ELF-1 (cell line): ENCODE data around the gene GP5.

Experiments
- DNase-seq: peaks from one replicate; pipeline ENCODE4 v3.0.0-alpha.2; 2016; ENCODE audit warnings: low read depth, low spot score

Gene GP5

DNA sequence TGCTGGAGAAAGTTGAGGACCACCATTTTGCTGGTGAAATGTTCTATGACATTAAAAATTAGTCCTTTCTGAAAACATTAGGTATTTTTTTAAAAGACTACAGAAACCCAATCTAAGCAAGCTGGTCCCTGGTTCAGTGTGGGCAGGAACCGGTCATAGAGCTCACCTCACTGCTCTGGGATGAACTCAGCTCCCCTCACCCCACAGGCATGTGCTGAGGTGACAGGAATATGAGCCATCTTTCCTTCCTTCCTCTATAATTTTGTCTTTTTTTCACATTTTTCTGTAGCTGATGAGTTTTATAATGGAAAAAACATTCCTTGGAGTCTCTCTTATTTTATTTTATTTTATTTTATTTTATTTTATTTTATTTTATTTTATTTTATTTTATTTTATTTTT lies 21.4 kb downstream of the GP5 start:
- DNase-seq, result no peak

DNA sequence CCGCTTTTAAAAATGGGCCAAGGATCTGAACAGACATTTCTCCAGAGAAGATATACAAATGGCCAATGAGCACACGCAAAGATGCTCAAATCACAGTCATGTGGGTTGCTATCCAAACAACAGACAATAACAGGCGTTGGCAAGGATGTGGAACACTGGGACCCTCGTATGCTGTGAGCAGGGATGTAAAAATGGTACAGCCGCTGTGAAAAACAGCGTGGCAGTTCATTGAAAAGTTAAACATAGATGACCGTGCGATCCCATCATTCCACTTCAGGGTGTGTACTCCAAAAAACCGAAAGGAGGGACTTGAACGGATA lies 22.9 kb downstream of the GP5 start:
- DNase-seq, result no peak

- peak; percentile 48 for DNase-seq
Observed at GRCh38 chr3:194375473-194376240, 23.4 kb downstream of the GP5 start.

DNA sequence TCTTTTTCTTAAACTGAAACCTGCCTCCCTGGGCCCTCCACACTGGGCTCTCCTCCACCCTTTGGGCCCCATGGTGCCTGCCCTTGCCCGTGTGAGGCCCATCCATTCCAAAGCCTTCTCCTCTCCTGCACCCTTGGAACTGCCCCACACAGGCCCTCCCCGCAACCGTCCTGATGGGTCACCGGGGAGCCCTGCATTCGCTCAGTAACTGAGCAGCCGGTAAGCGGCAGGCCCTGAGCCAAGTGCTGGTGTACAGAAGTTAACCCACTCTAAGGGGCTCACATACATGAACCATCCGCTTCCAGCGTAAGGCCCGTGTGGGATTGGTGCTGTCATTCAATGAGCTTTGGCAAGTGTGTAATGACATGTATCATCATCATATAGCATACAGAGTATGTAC lies 24.1 kb downstream of the GP5 start:
- no peak for DNase-seq

DNA sequence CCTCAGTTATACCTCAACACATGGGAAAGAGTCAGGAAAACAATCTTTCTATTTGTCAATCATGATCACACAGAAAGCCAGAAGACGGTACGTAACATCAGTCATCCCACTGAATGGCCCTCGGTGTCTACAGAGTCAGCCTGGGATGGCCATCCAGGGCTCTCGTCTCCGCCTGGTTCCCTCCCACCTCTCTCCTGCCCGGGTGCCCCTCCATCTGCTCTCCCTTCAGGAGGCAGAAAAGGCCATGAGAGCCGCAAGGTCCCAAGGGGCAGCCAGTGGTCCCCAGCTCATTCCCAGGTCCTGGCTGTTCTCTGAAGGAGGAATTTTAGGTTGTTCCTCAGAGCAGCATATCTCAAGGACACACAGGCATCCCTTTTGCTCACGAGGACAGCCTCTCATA lies 25.2 kb downstream of the GP5 start:
- DNase-seq, result no peak

- peak; percentile 48 for DNase-seq
Observed at GRCh38 chr3:194373028-194373427, 26.0 kb downstream of the GP5 start.

DNA sequence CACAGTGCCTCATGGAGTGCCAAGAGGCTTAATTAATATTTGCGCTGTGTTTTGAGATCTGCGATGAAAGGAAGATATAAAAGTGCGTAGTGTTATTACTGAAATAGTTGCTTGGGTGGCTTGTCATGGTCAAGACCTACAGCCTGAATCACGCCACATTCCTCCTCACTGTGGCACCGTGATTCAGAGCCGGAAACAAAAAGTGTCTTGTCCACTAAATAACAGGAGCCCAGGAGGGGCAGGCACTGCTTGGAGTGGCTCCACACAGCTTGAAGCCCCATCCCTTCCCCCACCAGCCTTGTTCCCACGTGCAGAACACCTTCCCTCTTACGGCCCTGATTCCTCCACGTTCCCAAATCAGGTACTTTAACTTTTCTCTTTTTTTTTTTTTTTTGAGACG lies 28.3 kb downstream of the GP5 start:
- DNase-seq, result no peak

GRCh38 chr3:194369522-194370279 lies 29.4 kb downstream of the GP5 start, which contains the start of gene LRRC15:
TSS of gene LRRC15 (minus strand) at chr3:194369743. CDS start at chr3:194361043, 8,700 bp downstream.
- DNase-seq, result peak; percentile 71

- DNase-seq, result no peak
Observed at GRCh38 chr3:194368918-194369317, 30.1 kb downstream of the GP5 start.

DNA sequence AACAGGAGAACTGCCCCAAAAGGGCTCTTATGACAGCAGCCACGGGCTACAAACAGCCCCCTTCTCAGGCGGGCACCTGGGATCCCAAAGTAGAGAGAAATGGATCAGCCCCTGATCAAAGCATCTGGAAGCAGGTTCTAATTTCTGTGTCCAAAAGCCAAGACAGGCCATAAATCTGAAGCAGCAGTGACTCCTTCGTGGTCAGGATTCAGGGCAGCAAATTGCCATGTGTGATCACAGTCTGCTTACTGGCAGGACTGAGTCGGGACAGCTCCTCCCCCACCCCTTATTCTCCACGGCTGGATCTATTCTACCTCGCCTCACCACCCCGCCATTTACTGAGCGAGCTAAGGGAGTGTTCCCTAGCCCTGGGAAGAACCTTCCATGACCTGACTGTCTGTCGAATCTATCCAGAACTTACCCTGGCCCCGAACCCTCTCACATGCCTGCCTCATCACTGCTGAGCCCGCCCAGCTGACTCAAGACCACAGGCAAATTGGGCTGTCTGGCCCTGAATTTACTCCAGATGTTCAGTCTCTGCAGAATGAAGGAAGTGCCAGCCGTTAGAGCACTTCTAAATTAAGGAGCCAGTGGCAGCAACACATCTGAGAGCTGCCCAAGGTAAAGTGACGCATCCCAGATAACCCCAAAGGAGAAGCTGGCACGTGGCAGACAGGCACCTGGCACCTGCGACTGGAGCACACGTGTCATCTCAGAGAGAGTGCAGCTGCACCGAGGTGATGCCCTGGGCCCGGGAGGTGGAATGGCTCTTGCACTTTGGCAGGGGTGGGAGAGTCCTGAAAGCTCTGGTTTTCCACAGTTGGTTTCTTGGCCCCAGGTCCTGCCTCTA lies 30.8 kb downstream of the GP5 start:
- DNase-seq, result no peak

DNA sequence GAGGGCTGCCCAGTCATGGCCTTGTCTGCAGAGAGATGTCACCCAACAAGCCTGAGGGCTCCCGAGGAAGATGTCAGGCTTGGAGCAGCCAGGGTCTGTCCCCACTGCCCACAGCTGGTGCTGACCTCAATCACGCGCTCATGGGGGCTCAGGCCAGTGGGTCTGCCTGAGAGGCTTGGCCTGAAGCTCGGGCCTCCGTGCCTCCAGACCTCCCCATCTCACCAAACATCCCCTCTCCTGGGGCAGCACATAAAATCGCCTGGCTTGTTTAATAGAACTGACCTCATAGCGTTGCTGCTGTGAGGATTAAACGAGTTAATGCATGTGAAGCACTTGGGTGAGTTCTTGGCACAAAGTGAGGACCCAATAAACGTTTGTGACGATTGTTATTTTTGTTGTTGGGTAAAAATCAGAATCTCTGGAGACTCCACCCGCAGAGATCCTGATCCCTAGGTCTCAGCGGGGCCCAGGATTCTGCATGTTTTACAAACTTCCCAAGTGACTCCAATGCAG lies 33.0 kb downstream of the GP5 start:
- no peak for DNase-seq

DNA sequence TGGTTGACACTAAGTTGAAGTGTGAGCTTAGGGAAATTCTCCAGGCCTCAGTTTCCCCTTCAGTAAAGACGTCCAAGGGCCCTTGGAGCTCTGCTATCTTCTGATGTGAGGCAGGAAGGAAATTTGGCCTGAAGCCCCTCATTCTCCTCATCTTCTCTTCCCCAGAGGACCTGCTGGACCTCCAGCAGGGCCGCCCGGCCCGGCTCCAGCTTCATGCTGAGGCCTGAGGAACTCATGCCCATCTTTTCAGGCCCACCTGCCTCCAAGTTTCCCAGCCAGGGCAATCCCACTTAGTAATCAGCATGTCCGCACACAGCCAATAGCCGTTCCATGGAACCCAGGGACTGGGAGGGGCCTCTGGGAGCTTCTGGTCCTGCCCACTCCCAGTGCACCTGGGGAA lies 33.5 kb downstream of the GP5 start:
- DNase-seq, result no peak

DNA sequence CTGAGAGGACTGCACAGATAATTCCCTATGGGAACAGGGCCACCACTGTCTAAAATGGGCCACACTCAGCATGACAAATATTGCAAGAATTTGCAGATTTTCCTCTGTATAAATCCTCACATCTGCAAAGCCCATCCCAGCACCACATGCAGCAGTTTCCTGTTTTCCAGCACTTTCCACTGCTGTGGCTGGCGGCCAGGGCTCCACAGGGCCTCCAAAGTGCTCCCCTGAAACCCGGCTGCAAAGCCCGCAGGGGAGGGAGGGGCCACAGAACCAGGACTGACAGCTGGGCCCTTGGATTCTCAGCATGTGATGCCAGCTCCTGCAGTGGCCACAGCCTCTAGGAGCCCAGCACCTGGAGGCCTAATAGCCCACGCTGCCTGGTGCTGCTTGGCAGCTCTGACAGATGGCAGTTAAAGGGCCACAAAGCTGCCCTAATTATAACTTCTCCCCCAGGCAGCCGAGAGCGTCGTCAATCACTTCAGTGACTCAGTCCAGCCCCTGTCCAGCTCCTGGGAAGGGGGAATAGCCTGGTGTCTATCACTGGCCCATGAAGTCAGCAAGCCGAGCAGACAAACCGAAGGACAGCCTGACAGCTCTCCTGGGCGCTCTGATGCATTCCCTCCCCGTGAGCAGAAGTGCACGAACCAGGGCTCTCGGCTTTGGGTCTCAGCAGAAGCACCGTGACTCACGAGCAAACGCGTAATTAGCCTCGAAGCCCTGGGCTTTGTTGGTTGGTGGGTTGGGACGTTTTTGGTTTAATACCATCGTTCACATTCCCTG lies 34.2 kb downstream of the GP5 start:
- DNase-seq, result peak; percentile 91

DNA sequence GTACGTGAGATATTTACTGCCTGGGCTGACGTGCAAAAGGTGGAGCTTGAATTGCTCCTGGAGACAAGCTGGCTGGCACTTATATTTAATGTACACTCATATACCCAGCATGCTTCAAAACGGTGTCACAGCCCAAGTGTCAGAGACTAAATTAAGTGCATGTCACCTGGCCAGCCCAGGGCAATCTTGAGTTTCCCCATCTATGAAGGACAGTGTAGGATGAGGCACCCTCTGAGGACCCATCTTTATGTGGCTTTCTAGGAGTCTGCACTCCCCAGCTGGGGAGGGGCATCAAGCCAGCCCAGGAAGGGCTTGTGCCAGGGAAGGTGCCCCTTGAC lies 34.8 kb downstream of the GP5 start:
- DNase-seq, result no peak

GRCh38 chr3:194360568-194360967 lies 38.5 kb downstream of the GP5 start:
- no peak for DNase-seq

DNA sequence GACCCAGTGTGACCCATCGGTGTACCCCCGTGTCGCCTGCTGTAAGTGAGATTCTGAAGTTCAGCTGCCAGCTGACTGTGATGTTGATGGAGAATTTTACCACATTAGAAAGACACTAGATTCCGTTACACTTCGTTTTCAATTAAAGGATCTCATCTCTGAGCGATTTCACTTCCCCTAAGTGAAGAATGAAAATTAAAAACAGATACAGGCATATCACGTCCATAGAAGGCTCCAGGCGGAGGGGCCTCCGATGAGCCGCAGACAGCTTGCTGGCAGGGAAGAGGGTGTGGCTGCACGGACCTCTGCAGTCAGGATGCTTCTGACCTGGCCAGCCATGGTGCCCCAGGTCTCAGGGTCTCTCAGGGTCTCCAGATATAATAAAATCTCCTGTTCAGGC lies 41.4 kb downstream of the GP5 start:
- no peak for DNase-seq

GRCh38 chr3:194355379-194355778 lies 43.7 kb downstream of the GP5 start:
- DNase-seq, result no peak

DNA sequence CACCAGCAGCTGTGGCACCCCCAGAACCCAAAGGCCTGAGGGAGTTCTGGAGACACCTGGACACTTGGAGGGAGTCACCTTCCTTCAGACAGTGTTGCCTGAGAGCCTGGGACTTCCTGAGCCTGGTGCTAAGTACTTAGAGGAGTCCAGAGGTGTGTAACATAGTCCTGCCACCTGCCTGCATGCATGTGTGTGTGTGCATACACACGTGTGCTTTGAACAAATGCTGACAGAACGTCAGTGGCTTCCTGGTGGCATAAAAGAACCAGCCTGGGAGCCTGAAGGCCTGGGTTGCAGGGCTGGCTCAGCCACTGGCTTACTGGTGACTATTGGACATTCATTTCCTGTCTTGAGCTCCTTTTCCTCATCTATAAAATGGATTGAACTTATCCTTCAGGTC lies 44.8 kb downstream of the GP5 start:
- no peak for DNase-seq

GRCh38 chr3:194352667-194353246 lies 46.3 kb downstream of the GP5 start:
- DNase-seq, result no peak

- no peak for DNase-seq
Observed at GRCh38 chr3:194351952-194352536, 47.0 kb downstream of the GP5 start.
